AG04449 (cell line): ENCODE results near the gene GMPS.
"Not testable (repeated sequence)": the region's sequence is repeated elsewhere in the genome, so short reads cannot be mapped to it uniquely, and the experiment has no call there.

Experiments used
- CTCF ChIA-PET: fragments of 350-600 bp; formaldehyde crosslinking; extraction: SDS; loops from one replicate; lab custom pipeline; 2021; ENCODE audit warnings: antibody characterized with exemption; lab: Yijun Ruan, JAX
- POLR2A ChIA-PET: fragments of 400-600, 350-600 bp; formaldehyde crosslinking; extraction: SDS; loops from one replicate; lab custom pipeline; 2020; ENCODE audit warnings: antibody characterized with exemption, inconsistent platforms; lab: Yijun Ruan, JAX
- DNase-seq: peaks from one replicate; pipeline ENCODE4 v3.0.0-alpha.2; 2010; ENCODE audit warnings: low read depth, low spot score
- H3K4me3 ChIP-seq: 2 replicates; pipeline ENCODE4 v1.5.1; 2011; ENCODE audit warnings: low read depth, mild to moderate bottlenecking, control low read depth, low read length
- CTCF ChIP-seq: IDR thresholded peaks from one replicate; pipeline ENCODE4 v1.5.1; 2011; ENCODE audit warnings: mild to moderate bottlenecking, moderate library complexity, low read length, control low read depth, inconsistent platforms; ENCODE audit not compliant: insufficient read depth; ENCODE audit errors: missing control alignments

The GMPS gene

DNA sequence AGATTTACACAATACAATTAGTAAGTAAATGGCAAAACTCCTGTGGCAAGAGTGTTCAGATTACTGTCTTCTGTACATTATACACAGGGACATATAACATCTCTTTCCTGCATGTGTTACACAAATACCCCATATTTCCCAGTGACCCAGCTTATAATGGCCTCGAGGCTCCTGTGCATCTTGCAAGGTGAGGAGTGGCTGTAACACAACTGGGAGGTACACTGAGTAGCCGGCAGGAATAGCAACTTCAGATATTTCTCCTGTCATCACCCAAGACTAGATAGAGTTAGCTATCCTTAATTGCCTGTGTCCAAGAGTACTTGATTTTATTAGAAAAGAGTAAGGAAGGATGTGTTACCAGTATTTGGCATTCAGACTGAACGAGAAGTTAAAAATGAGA is 5.6 kb downstream of the GMPS start:
- POLR2A ChIA-PET: no interaction called here
- DNase-seq: no peak
- TF ChIP-seq CTCF: no peak
- H3K4me3 ChIP-seq: no peak overlapping the region
- CTCF ChIA-PET: interaction anchor here (1.4 kb wide), 1 partner anchor 11 kb away, joined by 4 read pairs; no protein-coding TSS in a partner anchor

- CTCF ChIA-PET: interaction anchor here (1.2 to 1.4 kb wide), 2 partner anchors 10 to 71 kb away, joined by 3 to 4 read pairs; partner anchors contain the start of gene C3orf33
- POLR2A ChIA-PET: no interaction called here
These were observed 6.1 kb downstream of the GMPS start for GRCh38 chr3:155876503-155876902.

DNA sequence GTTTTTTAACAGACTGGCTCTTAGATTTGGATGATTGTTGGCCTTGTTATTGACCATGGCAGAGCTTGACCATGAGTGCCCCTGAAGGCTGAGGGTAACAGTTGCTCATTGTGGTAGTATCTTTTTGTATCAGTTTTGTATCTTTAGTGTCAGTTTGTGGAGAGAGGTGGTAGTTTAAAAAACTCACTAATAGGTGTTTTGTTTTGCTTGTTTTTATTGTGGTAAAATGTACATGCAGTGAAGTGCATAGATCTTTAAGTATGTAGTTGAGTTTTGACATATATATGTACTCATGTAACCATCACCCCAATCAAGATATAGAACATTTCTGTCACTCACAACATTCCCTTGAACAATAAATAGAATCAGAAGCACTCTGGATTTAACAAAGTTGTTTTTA is 9.8 kb downstream of the GMPS start:
- H3K4me3 ChIP-seq: no peak overlapping the region
- CTCF ChIA-PET: interaction anchor here (2.2 kb wide), 1 partner anchor 74 kb away, joined by 8 read pairs; the partner anchor contains the start of gene C3orf33
- POLR2A ChIA-PET: no interaction called here
- no peak for TF ChIP-seq CTCF
- DNase-seq: no peak

More at GRCh38 chr3:155876503-155876902, 6.1 kb downstream of the GMPS start:
- DNase-seq: no peak
- no peak overlapping the region for H3K4me3 ChIP-seq
- TF ChIP-seq CTCF: no peak

DNA sequence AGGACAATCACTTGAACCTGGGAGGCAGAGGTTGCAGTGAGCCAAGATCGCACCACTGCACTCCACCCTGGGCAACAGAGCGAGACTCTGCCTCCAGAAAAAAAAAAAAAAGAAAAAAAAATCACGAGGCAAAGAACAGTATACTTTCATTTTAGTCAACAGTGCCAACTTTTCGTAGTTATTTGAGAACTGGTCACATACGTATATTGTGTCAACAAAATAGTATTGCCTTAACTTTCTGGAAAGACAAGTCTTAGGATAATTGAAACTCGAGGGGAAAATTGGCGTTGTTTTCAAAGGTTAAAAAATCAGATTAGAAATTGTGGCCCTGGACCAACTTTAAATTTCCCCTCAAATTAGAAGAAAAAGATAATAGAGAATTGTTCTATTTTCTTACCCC is 13.8 kb downstream of the GMPS start:
- no peak for TF ChIP-seq CTCF
- DNase-seq: no peak
- POLR2A ChIA-PET: no interaction called here
- CTCF ChIA-PET: interaction anchor here (1.4 to 3.0 kb wide), 2 partner anchors 9 to 13 kb away, joined by 3 to 11 read pairs; partner anchors contain the start of gene GMPS
- no peak overlapping the region for H3K4me3 ChIP-seq

DNA sequence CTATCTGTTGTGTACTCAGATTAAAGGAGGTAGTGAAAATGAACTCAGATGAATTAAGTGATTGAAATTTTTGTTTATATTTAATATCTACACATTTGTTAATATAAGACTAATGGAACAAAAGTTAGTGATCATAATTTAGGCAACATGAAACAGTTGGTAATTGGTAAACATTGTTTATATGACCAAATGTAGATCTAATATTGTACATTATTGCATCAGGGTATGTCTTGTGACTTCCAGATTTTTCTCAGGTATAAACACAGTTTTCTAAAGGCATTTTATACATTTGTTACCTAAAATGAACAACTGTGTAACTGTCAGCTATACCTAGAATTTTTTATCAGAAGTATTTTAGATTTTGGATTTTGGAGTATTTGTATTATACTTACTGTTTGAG is 14.8 kb downstream of the GMPS start:
- DNase-seq: no peak
- ChIA-PET POLR2A (no interaction called here), CTCF (interaction anchor here (1.4 to 3.0 kb wide), 2 partner anchors 8 to 14 kb away, joined by 3 to 11 read pairs; partner anchors contain the start of gene GMPS)
- TF ChIP-seq CTCF: no peak
- no peak overlapping the region for H3K4me3 ChIP-seq

- not testable (repeated sequence) for H3K4me3 ChIP-seq, DNase-seq
- CTCF ChIA-PET: interaction anchor here (1.0 to 3.0 kb wide), 3 partner anchors 9 to 15 kb away, joined by 4 to 11 read pairs (median 4); partner anchors contain the start of gene GMPS
- POLR2A ChIA-PET: interaction anchor here (0.7 kb wide), 1 partner anchor 14 kb away, joined by 4 read pairs; no protein-coding TSS in a partner anchor
These were observed 15.9 kb downstream of the GMPS start for GRCh38 chr3:155886348-155886747.

- no peak for TF ChIP-seq CTCF
- ChIA-PET POLR2A (no interaction called here), CTCF (interaction anchor here (1.0 to 1.4 kb wide), 2 partner anchors 9 to 11 kb away, joined by 4 read pairs; no protein-coding TSS in a partner anchor)
- DNase-seq: no peak
- no peak overlapping the region for H3K4me3 ChIP-seq
These were observed 16.5 kb downstream of the GMPS start for GRCh38 chr3:155886915-155887314.
